GM18517 (cell line): ENCODE data around the gene MTCH1.
"Not testable (repeated sequence)": the region's sequence is repeated elsewhere in the genome, so short reads cannot be mapped to it uniquely, and the experiment has no call there.

Experiments
- ATAC-seq: cut with Tn5 transposase; IDR thresholded peaks from one replicate; pipeline ENCODE4 v1.9.1; 2021; ENCODE audit warnings: mild to moderate bottlenecking, moderate library complexity; ENCODE audit not compliant: unreplicated experiment

MTCH1 gene

GRCh38 chr6:36999061-36999750 lies 13.2 kb upstream of the MTCH1 start:
- no peak for ATAC-seq

- no peak for ATAC-seq
Measured at GRCh38 chr6:36998723-36999038, 12.7 kb upstream of the MTCH1 start.

GRCh38 chr6:36997811-36998722 lies 12.1 kb upstream of the MTCH1 start:
- ATAC-seq = no peak

- not testable (repeated sequence) for ATAC-seq
Measured at GRCh38 chr6:36990401-36990800, 4.4 kb upstream of the MTCH1 start.

- ATAC-seq = no peak
Measured at GRCh38 chr6:36989264-36989663, 3.3 kb upstream of the MTCH1 start.

GRCh38 chr6:36986704-36987047 lies 680 bp upstream of the MTCH1 start:
- ATAC-seq = no peak

- ATAC-seq = no peak
Measured at GRCh38 chr6:36985417-36985807, 584 bp downstream of the MTCH1 start.

- ATAC-seq = no peak
Measured at GRCh38 chr6:36984581-36985416, 1.2 kb downstream of the MTCH1 start.

GRCh38 chr6:36983538-36983937 lies 2.5 kb downstream of the MTCH1 start:
- ATAC-seq = no peak

GRCh38 chr6:36980876-36981619 lies 4.9 kb downstream of the MTCH1 start:
- ATAC-seq = no peak

GRCh38 chr6:36980129-36980528 lies 5.9 kb downstream of the MTCH1 start:
- no peak for ATAC-seq

- no peak for ATAC-seq
Measured at GRCh38 chr6:36979347-36979742, 6.7 kb downstream of the MTCH1 start.

GRCh38 chr6:36978421-36979346 lies 7.3 kb downstream of the MTCH1 start:
- ATAC-seq = no peak

GRCh38 chr6:36977470-36977941 lies 8.5 kb downstream of the MTCH1 start:
- ATAC-seq = no peak

- ATAC-seq = no peak
Measured at GRCh38 chr6:36976931-36977330, 9.1 kb downstream of the MTCH1 start.

GRCh38 chr6:36976509-36976908 lies 9.5 kb downstream of the MTCH1 start:
- no peak for ATAC-seq

GRCh38 chr6:36976007-36976264 lies 10.1 kb downstream of the MTCH1 start:
- ATAC-seq = no peak

GRCh38 chr6:36975231-36976006 lies 10.6 kb downstream of the MTCH1 start:
- no peak for ATAC-seq

GRCh38 chr6:36973647-36974046 lies 12.3 kb downstream of the MTCH1 start:
- no peak for ATAC-seq
